Loucy (cell line): ENCODE measurements around the gene DGCR2.
"Not testable (repeated sequence)": the region's sequence is repeated elsewhere in the genome, so short reads cannot be mapped to it uniquely, and the experiment has no call there.

Experiments
- H2AFZ ChIP-seq: fragments of 200-600 bp; sonication (generic); 2 replicates; pipeline ENCODE4 v1.6.0; 2016; ENCODE audit warnings: antibody characterized with exemption, mild to moderate bottlenecking, low read length, moderate library complexity
- H3F3A ChIP-seq: fragments of 200-600 bp; 2 replicates; pipeline ENCODE4 v1.6.0; 2016; ENCODE audit warnings: antibody characterized with exemption, low read depth, mild to moderate bottlenecking
- H3K27me3 ChIP-seq: fragments of 200-600 bp; sonication (generic); 2 replicates; pipeline ENCODE4 v1.6.1; 2014; ENCODE audit warnings: low read length, mild to moderate bottlenecking; ENCODE audit not compliant: insufficient read depth, poor library complexity, severe bottlenecking
- H3K36me3 ChIP-seq: fragments of 200-600 bp; sonication (generic); 2 replicates; pipeline ENCODE4 v1.6.1; 2016; ENCODE audit warnings: low read length; ENCODE audit not compliant: insufficient read depth
- H3K4me1 ChIP-seq: fragments of 200-600 bp; sonication (generic); 2 replicates; pipeline ENCODE4 v1.5.1; 2014; ENCODE audit warnings: low read length, mild to moderate bottlenecking; ENCODE audit not compliant: insufficient read depth, poor library complexity, severe bottlenecking
- H3K4me2 ChIP-seq: fragments of 200-600 bp; sonication (generic); 2 replicates; pipeline ENCODE4 v1.6.0; 2014; ENCODE audit warnings: antibody characterized with exemption, low read length, low read depth, mild to moderate bottlenecking; ENCODE audit not compliant: poor library complexity, severe bottlenecking
- H3K4me3 ChIP-seq: fragments of 200-600 bp; sonication (generic); 2 replicates; pipeline ENCODE4 v1.5.1; 2014; ENCODE audit warnings: low read length, mild to moderate bottlenecking, mixed read lengths; ENCODE audit not compliant: poor library complexity, severe bottlenecking
- H3K79me2 ChIP-seq: fragments of 200-600 bp; sonication (generic); 2 replicates; pipeline ENCODE4 v1.6.1; 2014; ENCODE audit warnings: low read length; ENCODE audit not compliant: insufficient read depth
- H3K9ac ChIP-seq: fragments of 200-600 bp; sonication (generic); 2 replicates; pipeline ENCODE4 v1.6.0; 2014; ENCODE audit warnings: mild to moderate bottlenecking, low read depth, low read length, moderate library complexity; ENCODE audit not compliant: poor library complexity, severe bottlenecking
- H3K9me2 ChIP-seq: fragments of 200-600 bp; sonication (generic); replicated peaks from 2 replicates; pipeline ENCODE4 v1.6.1; 2016; ENCODE audit warnings: low read depth, low read length, mixed read lengths
- H3K9me3 ChIP-seq: fragments of 200-600 bp; sonication (generic); 2 replicates; pipeline ENCODE4 v1.6.1; 2014; ENCODE audit warnings: mild to moderate bottlenecking, antibody characterized with exemption, low read length, low read depth; ENCODE audit not compliant: insufficient read depth
- H4K20me1 ChIP-seq: fragments of 200-600 bp; sonication (generic); 2 replicates; pipeline ENCODE4 v1.6.0; 2014; ENCODE audit warnings: antibody characterized with exemption, low read length, mild to moderate bottlenecking; ENCODE audit not compliant: insufficient read depth, poor library complexity, severe bottlenecking
- CTCF ChIP-seq: fragments of 200-600 bp; sonication (generic); conservative IDR thresholded peaks from 2 replicates; pipeline ENCODE4 v1.5.1; 2014; ENCODE audit warnings: mild to moderate bottlenecking, antibody characterized with exemption, low read length
- EZH2phosphoT487 ChIP-seq: fragments of 200-600 bp; IDR thresholded peaks from 2 replicates; pipeline ENCODE4 v1.6.1; 2018; ENCODE audit warnings: antibody characterized with exemption, mild to moderate bottlenecking, moderate library complexity, borderline replicate concordance

DGCR2 gene

DNA sequence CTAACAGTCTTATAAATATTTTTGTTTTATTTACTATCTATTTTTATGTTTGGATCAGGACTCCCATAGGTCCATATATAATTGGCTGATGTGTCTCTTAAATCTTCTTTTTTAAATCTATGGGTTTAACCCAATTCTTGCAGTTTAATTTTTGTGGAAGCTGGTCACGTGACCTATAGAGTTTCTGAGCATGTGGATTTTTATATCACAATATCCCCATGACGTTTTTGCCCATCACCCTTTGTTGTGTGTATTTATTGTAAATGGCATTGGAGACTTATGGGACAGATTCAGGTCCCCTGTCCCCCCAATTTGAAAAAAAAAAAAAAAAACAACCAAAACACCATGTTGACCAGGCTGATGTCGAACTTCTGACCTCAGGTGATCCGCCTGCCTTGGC, 107.3 kb downstream of the DGCR2 start:
- no peak overlapping the region for H3K9ac ChIP-seq
- H3F3A ChIP-seq = no peaks in the 10 kb centered on the region
- H3K4me3 ChIP-seq = no peak overlapping the region
- TF ChIP-seq CTCF (no peak), EZH2phosphoT487 (no peak)
- no peaks in the 10 kb centered on the region for H3K9me3 ChIP-seq
- H2AFZ ChIP-seq = no peak overlapping the region
- no peaks in the 10 kb centered on the region for H3K36me3 ChIP-seq
- H3K4me2 ChIP-seq = no peak overlapping the region
- no peaks in the 10 kb centered on the region for H3K79me2 ChIP-seq
- H3K9me2 ChIP-seq = no peaks in the 10 kb centered on the region
- no peaks in the 10 kb centered on the region for H3K27me3 ChIP-seq
- no peaks in the 10 kb centered on the region for H3K4me1 ChIP-seq
- H4K20me1 ChIP-seq = no peaks in the 10 kb centered on the region

DNA sequence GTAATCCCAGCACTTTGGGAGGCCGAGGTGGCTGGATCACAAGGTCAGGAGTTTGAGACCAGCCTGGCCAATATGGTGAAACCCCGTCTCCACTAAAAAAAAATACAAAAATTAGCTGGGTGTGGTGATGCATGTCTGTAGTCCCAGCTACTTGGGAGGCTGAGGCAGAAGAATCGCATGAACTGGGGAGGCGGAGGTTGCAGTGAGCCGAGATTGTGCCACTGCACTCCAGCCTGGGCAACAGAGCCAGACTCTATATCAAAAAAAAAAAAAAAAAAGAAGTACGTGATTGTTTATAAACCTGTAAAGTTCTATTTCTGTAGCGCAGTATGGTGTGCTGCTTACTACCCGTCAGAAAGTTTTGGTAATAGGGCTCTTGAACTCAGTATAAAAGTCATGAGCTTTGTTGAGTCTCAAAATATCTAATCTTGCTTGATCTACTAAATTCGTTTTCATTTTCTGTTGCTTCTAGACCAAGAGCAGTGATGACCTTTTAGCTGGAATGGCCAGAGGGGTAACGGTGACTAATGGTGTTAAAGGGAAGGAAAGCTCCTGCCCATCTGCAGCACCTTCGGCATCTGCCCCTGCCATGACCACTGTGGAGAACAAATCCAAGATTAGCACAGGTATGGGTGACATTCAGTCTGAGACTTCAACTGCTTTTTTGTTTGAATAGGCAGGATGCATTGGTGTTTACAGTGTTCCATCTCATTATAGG, 108.2 kb downstream of the DGCR2 start:
- H3K36me3 ChIP-seq, H3K79me2 ChIP-seq, H2AFZ ChIP-seq, H3K4me3 ChIP-seq, H3K4me1 ChIP-seq, H3K9me2 ChIP-seq, H4K20me1 ChIP-seq, H3K9me3 ChIP-seq, H3F3A ChIP-seq, H3K27me3 ChIP-seq, H3K4me2 ChIP-seq, H3K9ac ChIP-seq: not testable (repeated sequence)

GRCh38 chr22:19013411-19013810, 108.8 kb downstream of the DGCR2 start:
- not testable (repeated sequence) for H3K36me3 ChIP-seq, H3K27me3 ChIP-seq, H3F3A ChIP-seq, H3K4me2 ChIP-seq, H3K79me2 ChIP-seq, H2AFZ ChIP-seq, H4K20me1 ChIP-seq, H3K9ac ChIP-seq, H3K4me3 ChIP-seq, H3K9me2 ChIP-seq, H3K9me3 ChIP-seq, H3K4me1 ChIP-seq

GRCh38 chr22:19012308-19012986, 109.8 kb downstream of the DGCR2 start:
- Histone ChIP-seq H3K9ac (no peak overlapping the region), H3K9me2 (no peaks in the 10 kb centered on the region), H4K20me1 (no peaks in the 10 kb centered on the region), H3K4me1 (no peaks in the 10 kb centered on the region), H3F3A (no peaks in the 10 kb centered on the region), H3K79me2 (no peaks in the 10 kb centered on the region), H3K4me2 (no peak overlapping the region), H3K4me3 (no peak overlapping the region), H3K36me3 (no peaks in the 10 kb centered on the region), H2AFZ (no peak overlapping the region), H3K9me3 (no peaks in the 10 kb centered on the region), H3K27me3 (no peaks in the 10 kb centered on the region)
- TF ChIP-seq EZH2phosphoT487 (no peak), CTCF (no peak)

DNA sequence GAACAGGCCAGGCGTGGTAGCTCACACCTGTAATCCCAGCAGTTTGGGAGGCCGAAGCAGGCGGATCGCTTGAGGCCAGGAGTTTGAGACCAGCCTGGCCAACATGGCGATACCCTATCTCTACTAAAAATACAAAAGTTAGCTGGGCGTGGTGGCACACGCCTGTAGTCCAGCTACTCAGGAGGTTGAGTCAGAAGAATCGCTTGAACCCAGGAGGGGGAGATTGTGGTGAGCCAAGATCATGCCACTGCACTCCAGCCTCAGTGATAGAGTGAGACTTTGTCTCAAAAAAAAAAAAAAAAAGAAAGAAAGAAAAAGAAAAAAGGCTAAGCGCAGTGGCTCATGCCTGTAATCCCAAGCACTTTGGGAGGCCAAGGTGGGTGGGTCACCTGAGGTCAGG, 110.6 kb downstream of the DGCR2 start:
- not testable (repeated sequence) for H3K9me3 ChIP-seq, H4K20me1 ChIP-seq, H3K9me2 ChIP-seq, H3K4me2 ChIP-seq, H3F3A ChIP-seq, H3K27me3 ChIP-seq, H3K9ac ChIP-seq, H3K4me3 ChIP-seq, H3K4me1 ChIP-seq, H2AFZ ChIP-seq, H3K36me3 ChIP-seq, H3K79me2 ChIP-seq
